ENCODE data around the gene COMMD4. TPM values are rescaled to one million over a fixed set of nuclear protein-coding genes. Genes with fewer than 3 reads are reported as not detected.

The COMMD4 gene
- total and polyA plus RNA-seq, 2 donors (not counting 3 experiments of a cell fraction or from before 2014, with no cell fraction given) = 114 to 244 TPM

- H3K4me1 ChIP-seq (ENCODE audit: control insufficient read depth, extremely low read depth, insufficient read depth, low read length) = peaks cover 7% of the 10 kb centered on the region
- TF ChIP-seq FOS (IDR thresholded peaks at IDR 0.05; ENCODE audit: borderline replicate concordance, insufficient read depth, low read length) (no peak), JUN (IDR thresholded peaks at IDR 0.05; ENCODE audit: borderline replicate concordance, insufficient read depth, insufficient read length, low read depth) (no peak), MAX (IDR thresholded peaks at IDR 0.05; ENCODE audit: insufficient read depth, insufficient read length) (no peak), EZH2 (IDR thresholded peaks at IDR 0.05; ENCODE audit: borderline replicate concordance, low read depth, low read length, severe bottlenecking) (no peak), POLR2AphosphoS5 (IDR thresholded peaks at IDR 0.05; ENCODE audit: insufficient read depth, low read depth, low read length) (no peak), MYC (IDR thresholded peaks at IDR 0.05; ENCODE audit: low read depth, low read length) (no peak), GATA2 (IDR thresholded peaks at IDR 0.05; ENCODE audit: insufficient read depth, insufficient read length, low read depth, low read length) (no peak), POLR2A (IDR thresholded peaks at IDR 0.05; ENCODE audit: low read depth, low read length) (no peak), CTCF (IDR thresholded peaks at IDR 0.05; ENCODE audit: extremely low read depth in 1 of 2, insufficient read depth in 1 of 2, low read depth in 1 of 2, low read length in 2 of 2) (no peak)
- H3K79me2 ChIP-seq (ENCODE audit: control insufficient read depth, insufficient read depth, low read length) = no peaks in the 10 kb centered on the region
- dilution Hi-C loops (cut with MboI; ENCODE audit: extremely low pct_ligation_motif_present, low sequenced_read_pairs) (no loop called here), intact Hi-C loops (cut with micrococcal nuclease) (no loop called here)
- ChIA-PET CTCF (no interaction called here), POLR2A (interaction anchor here (0.6 kb wide), 1 partner anchor 98 kb away, joined by 4 read pairs; no protein-coding TSS in a partner anchor)
- peak within 1 kb of the TSS; percentile 28 for H3K9ac ChIP-seq (replicated peaks; ENCODE audit: extremely low read depth, insufficient read depth, low read length)
- H3K4me3 ChIP-seq (replicated peaks in 1 of 3; ENCODE audit: insufficient read depth in 1 of 3, low read depth in 1 of 3, low read length in 3 of 3) = peak within 1 kb of the TSS; percentile 59 to 84 (median 68)
- H3K9me1 ChIP-seq (replicated peaks; ENCODE audit: control insufficient read depth, extremely low read depth, insufficient read depth, low read length) = no peaks in the 10 kb centered on the region
- H3K4me2 ChIP-seq (ENCODE audit: insufficient read depth, low read length) = peak within 1 kb of the TSS; percentile 53
- BruUV-seq (replicated peaks) = no TSS peak
- no peaks in the 10 kb centered on the region for H3K9me3 ChIP-seq (replicated peaks; ENCODE audit: control insufficient read depth, insufficient read depth, low read length)
- no peaks in the 10 kb centered on the region for H4K20me1 ChIP-seq (replicated peaks; ENCODE audit: control insufficient read depth, extremely low read depth, insufficient read depth, low read length)
- H2AFZ ChIP-seq (ENCODE audit: low read depth, low read length) = peak within 1 kb of the TSS; percentile 65
- H3K36me3 ChIP-seq (ENCODE audit: control insufficient read depth in 2 of 2, extremely low read depth in 1 of 2, insufficient read depth in 2 of 2, low read length in 2 of 2) = no peaks in the 10 kb centered on the region
- DNase-seq (ENCODE audit: low read depth, low spot score) (peak; percentile 42), FAIRE-seq (peak; percentile 79)
- H3K27ac ChIP-seq (ENCODE audit: insufficient read depth, low read depth, low read length) = no peak within 1 kb of the TSS
- no peaks in the 10 kb centered on the region for H3K27me3 ChIP-seq (ENCODE audit: control insufficient read depth in 2 of 2, insufficient read depth in 2 of 2, low read length in 2 of 2)
Observed at GRCh38 chr15:75346796-75347221, 10.9 kb downstream of the COMMD4 start, which contains the start of gene NEIL1. Gene NEIL1, plus strand, starts transcription at chr15:75347039. Its CDS starts 1,867 bp downstream, at chr15:75348906.

All from endothelial cell of umbilical vein (primary cell).